B cell (primary cell): ENCODE data around the gene AKT3. TPM values are rescaled to one million over a fixed set of nuclear protein-coding genes. Genes with fewer than 3 reads are reported as not detected.

Experiments
- ATAC-seq: fragments of 200-7000 bp; cut with Tn5 transposase; one replicate; pipeline ENCODE4 v1.10.0; 2021; ENCODE audit warnings: low read depth, mild to moderate bottlenecking, moderate number of reproducible peaks, moderate library complexity
- CTCF ChIA-PET: fragments of 350-600 bp; sonication (Branson Sonifier 250); formaldehyde crosslinking; loops from one replicate; lab custom pipeline; 2021; ENCODE audit warnings: antibody characterized with exemption, inconsistent platforms; lab: Charles Lee
- POLR2A ChIA-PET: fragments of 350-600 bp; sonication (Branson Sonifier 250); formaldehyde crosslinking; loops from one replicate; lab custom pipeline; 2021; ENCODE audit warnings: antibody characterized with exemption; lab: Charles Lee
- DNase-seq: peaks from one replicate; pipeline ENCODE4 v3.0.0; 2013
- H2AFZ ChIP-seq: 2 replicates; pipeline ENCODE4 v1.6.1; 2012; ENCODE audit warnings: mild to moderate bottlenecking, low read depth, low read length; ENCODE audit not compliant: insufficient read depth, poor library complexity, severe bottlenecking
- H3K27ac ChIP-seq, 2 donors: 1 replicate in 1 of 2; 2 replicates in 1 of 2; pipeline ENCODE4 v1.5.1; 2012 to 2013; ENCODE audit warnings: low read length in 2 of 2, mild to moderate bottlenecking in 2 of 2, moderate library complexity in 1 of 2
- H3K27me3 ChIP-seq, 4 experiments: fragments of 200-600 bp in 1 of 4; sonication (generic) in 1 of 4; replicated peaks in 1 of 4; 1 replicate in 2 of 4; 2 replicates in 2 of 4; pipeline versions ENCODE4 v1.6.1 to v1.7.0; 2013 to 2016; ENCODE audit warnings: low read length in 3 of 4, mild to moderate bottlenecking in 2 of 4, mixed read lengths in 1 of 4, moderate library complexity in 1 of 4; ENCODE audit not compliant: insufficient read depth in 4 of 4, control insufficient read depth in 3 of 4; ENCODE audit errors: control extremely low read depth in 1 of 4
- H3K36me3 ChIP-seq, 2 experiments: replicated peaks in 1 of 2; 1 replicate in 1 of 2; 2 replicates in 1 of 2; pipeline versions ENCODE4 v1.6.1 to v1.7.1; 2013; ENCODE audit warnings: low read length in 1 of 2; ENCODE audit not compliant: insufficient read depth in 2 of 2, control insufficient read depth in 1 of 2; ENCODE audit errors: control extremely low read depth in 1 of 2, extremely low read depth in 1 of 2
- H3K4me1 ChIP-seq, 2 donors: fragments of 200-600 bp in 1 of 2; sonication (generic) in 1 of 2; 1 replicate in 1 of 2; 2 replicates in 1 of 2; pipeline versions ENCODE4 v1.5.1 to v1.6.1; 2013 to 2017; ENCODE audit warnings: low read length in 2 of 2; ENCODE audit not compliant: control insufficient read depth in 2 of 2, insufficient read depth in 2 of 2
- H3K4me2 ChIP-seq: replicated peaks from 2 replicates; pipeline ENCODE3; 2012; ENCODE audit warnings: mild to moderate bottlenecking, low read depth, low read length; ENCODE audit not compliant: poor library complexity, severe bottlenecking
- H3K4me3 ChIP-seq, 5 experiments: fragments of 200-600 bp in 1 of 5; sonication (generic) in 1 of 5; 1 replicate in 3 of 5; 2 replicates in 2 of 5; pipeline versions ENCODE4 v1.5.1 to v1.7.0; 2011 to 2016; ENCODE audit warnings: low read length in 4 of 5, mild to moderate bottlenecking in 4 of 5, low read depth in 2 of 5, control low read depth in 1 of 5, moderate library complexity in 1 of 5; ENCODE audit not compliant: insufficient read depth in 1 of 5; ENCODE audit errors: control extremely low read depth in 1 of 5, extremely low read depth in 1 of 5
- H3K79me2 ChIP-seq: fragments of 200-600 bp; sonication (generic); one replicate; pipeline ENCODE4 v1.6.0; 2016; ENCODE audit warnings: low read length; ENCODE audit not compliant: control insufficient read depth, insufficient read depth
- H3K9ac ChIP-seq: fragments of 200-600 bp; sonication (generic); 2 replicates; pipeline ENCODE4 v1.6.1; 2017; ENCODE audit warnings: mild to moderate bottlenecking, low read length, moderate library complexity
- H3K9me3 ChIP-seq, 3 donors: one replicate each; pipeline versions ENCODE4 v1.6.1 to v1.7.1; 2013; ENCODE audit warnings: low read length in 2 of 3; ENCODE audit not compliant: control insufficient read depth in 2 of 3, insufficient read depth in 1 of 3; ENCODE audit errors: control extremely low read depth in 1 of 3
- H4K20me1 ChIP-seq: 2 replicates; pipeline ENCODE4 v1.6.0; 2012; ENCODE audit warnings: mild to moderate bottlenecking, low read length; ENCODE audit not compliant: insufficient read depth, control insufficient read depth, poor library complexity, severe bottlenecking
- H3K27ac Mint-ChIP-seq: one replicate; pipeline ENCODE4 v1.8.0; 2021; ENCODE audit warnings: mixed read lengths
- H3K27me3 Mint-ChIP-seq: one replicate; pipeline ENCODE4 v1.8.0; 2021; ENCODE audit warnings: mixed read lengths
- H3K4me1 Mint-ChIP-seq: one replicate; pipeline ENCODE4 v1.8.0; 2021; ENCODE audit warnings: mixed read lengths
- H3K4me3 Mint-ChIP-seq: one replicate; pipeline ENCODE4 v1.8.0; 2021; ENCODE audit warnings: mixed read lengths
- H3K9me3 Mint-ChIP-seq: one replicate; pipeline ENCODE4 v1.8.0; 2022; ENCODE audit warnings: mixed read lengths; ENCODE audit not compliant: insufficient read depth
- CTCF ChIP-seq: fragments of 200-600 bp; IDR thresholded peaks from one replicate; pipeline ENCODE4 v1.8.0; 2022; ENCODE audit warnings: antibody characterized with exemption, mild to moderate bottlenecking
- EZH2 ChIP-seq: IDR thresholded peaks from 2 replicates; pipeline ENCODE4 v1.6.1; 2012; ENCODE audit warnings: borderline replicate concordance, low read depth, mild to moderate bottlenecking, moderate library complexity, low read length; ENCODE audit not compliant: insufficient read depth, poor library complexity, severe bottlenecking
- WGBS: methylation state at CpG from one replicate; pipeline ENCODE4 v1.1.5; 2013; ENCODE audit warnings: missing lambda C conversion rate; ENCODE audit not compliant: insufficient coverage; 5-methylcytosine and 5-hydroxymethylcytosine counted together
- intact Hi-C: fragments of 100-400 bp; cut with micrococcal nuclease; formaldehyde crosslinking; loops from one replicate; pipeline ENCODE4 v1.10.0; 2022
- polyA plus RNA-seq: library from polyadenylated mRNA; depleted of rRNA; stranded (reverse); fragments of >200 nt; gene quantifications from 2 replicates; pipeline ENCODE4 v1.2.3, GENCODE V29; 2012
- total RNA-seq, 2 donors: library from RNA; stranded (reverse); fragments of 120-200 nt in 1 of 2; gene quantifications; 1 replicate in 1 of 2; 2 replicates in 1 of 2; pipeline versions ENCODE4 v1.2.3 to v1.2.4, GENCODE V29; 2013 to 2022

Gene AKT3
- total and polyA plus RNA-seq, 2 donors (not counting 1 experiment from before 2014, with no cell fraction given) = 4.4 to 148 TPM

GRCh38 chr1:243459059-243459458 lies 391.0 kb downstream of the AKT3 start:
- peak overlapping the region; percentile 57 for H3K4me2 ChIP-seq
- ChIA-PET POLR2A (no interaction called here), CTCF (no interaction called here)
- no peak overlapping the region for H3K4me3 ChIP-seq
- DNase-seq (peak; percentile 28), ATAC-seq (peak; percentile 41)
- H3K27ac ChIP-seq = no peak overlapping the region
- H3K4me1 ChIP-seq = peaks cover 7 to 11% of the 10 kb centered on the region in 2 donors
- no peaks in the 10 kb centered on the region for H3K27me3 Mint-ChIP-seq
- no peak overlapping the region for H3K27ac Mint-ChIP-seq
- peak overlapping the region; percentile 32 for H2AFZ ChIP-seq
- peak overlapping the region; percentile 27 for H3K4me3 Mint-ChIP-seq
- no peaks in the 10 kb centered on the region for H3K27me3 ChIP-seq
- peaks cover 10% of the 10 kb centered on the region for H3K4me1 Mint-ChIP-seq
- H4K20me1 ChIP-seq = no peaks in the 10 kb centered on the region
- TF ChIP-seq CTCF = no peak
- no peak for TF ChIP-seq EZH2
- H3K79me2 ChIP-seq = no peaks in the 10 kb centered on the region
- H3K9me3 ChIP-seq = no peaks in the 10 kb centered on the region
- WGBS = 27% methylated on average over 2 of the region's 3 CpGs
- no peaks in the 10 kb centered on the region for H3K36me3 ChIP-seq
- H3K9me3 Mint-ChIP-seq = no peaks in the 10 kb centered on the region
- intact Hi-C loops = no loop called here
- no peak overlapping the region for H3K9ac ChIP-seq

GRCh38 chr1:243457363-243457982 lies 392.6 kb downstream of the AKT3 start:
- no peak for TF ChIP-seq EZH2
- TF ChIP-seq CTCF = no peak
- ChIA-PET CTCF (interaction anchor here (0.6 kb wide), 1 partner anchor 213 kb away, joined by 6 read pairs; no protein-coding TSS in a partner anchor), POLR2A (no interaction called here)
- Histone ChIP-seq H3K9ac (no peak overlapping the region), H3K4me2 (no peak overlapping the region), H4K20me1 (no peaks in the 10 kb centered on the region), H3K79me2 (no peaks in the 10 kb centered on the region), H3K27me3 (no peaks in the 10 kb centered on the region), H3K36me3 (no peaks in the 10 kb centered on the region), H2AFZ (no peak overlapping the region), H3K4me3 (no peak overlapping the region), H3K27ac (no peak overlapping the region), H3K9me3 (no peaks in the 10 kb centered on the region), H3K4me1 (peaks cover 9 to 11% of the 10 kb centered on the region in 2 donors)
- no peaks in the 10 kb centered on the region for H3K9me3 Mint-ChIP-seq
- H3K27me3 Mint-ChIP-seq = no peaks in the 10 kb centered on the region
- ATAC-seq = no peak
- no peak for DNase-seq
- intact Hi-C loops = no loop called here
- WGBS = 100% methylated on average over 1 of the region's 9 CpGs
- H3K4me1 Mint-ChIP-seq = peaks cover 11% of the 10 kb centered on the region
- H3K4me3 Mint-ChIP-seq = no peak overlapping the region
- H3K27ac Mint-ChIP-seq = no peak overlapping the region
